Embryonic facial prominence (tissue), 1 donor: Measurements from ENCODE around the gene DEPDC1.
"Not testable (repeated sequence)": the region's sequence is repeated elsewhere in the genome, so short reads cannot be mapped to it uniquely, and the experiment has no call there.

Experiments used
- DNase-seq: peaks from one replicate; pipeline ENCODE4 v3.0.0-alpha.2; 2016; ENCODE audit errors: extremely low spot score

DEPDC1 gene

GRCh38 chr1:68478662-68479061 is 18.2 kb downstream of the DEPDC1 start:
- DNase-seq = no peak

DNA sequence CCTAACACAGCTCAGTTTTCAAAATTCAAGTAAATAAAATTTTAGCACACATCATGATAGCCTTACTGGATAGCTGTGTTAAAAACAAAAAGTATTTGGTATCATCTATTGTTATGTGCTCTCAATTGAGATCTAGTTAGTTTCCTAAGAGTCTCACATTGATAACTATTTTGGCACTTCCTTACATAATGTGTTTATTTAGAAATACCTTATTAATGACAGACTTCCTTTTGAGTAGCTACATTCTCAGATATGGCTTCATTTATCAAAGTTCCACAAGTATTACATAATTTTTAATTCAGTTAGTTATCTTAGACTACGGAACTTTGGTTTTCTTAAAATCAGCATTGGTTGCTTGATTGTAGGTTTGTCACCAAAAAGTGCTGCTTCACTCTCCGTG is 20.3 kb downstream of the DEPDC1 start:
- DNase-seq = not testable (repeated sequence)

DNA sequence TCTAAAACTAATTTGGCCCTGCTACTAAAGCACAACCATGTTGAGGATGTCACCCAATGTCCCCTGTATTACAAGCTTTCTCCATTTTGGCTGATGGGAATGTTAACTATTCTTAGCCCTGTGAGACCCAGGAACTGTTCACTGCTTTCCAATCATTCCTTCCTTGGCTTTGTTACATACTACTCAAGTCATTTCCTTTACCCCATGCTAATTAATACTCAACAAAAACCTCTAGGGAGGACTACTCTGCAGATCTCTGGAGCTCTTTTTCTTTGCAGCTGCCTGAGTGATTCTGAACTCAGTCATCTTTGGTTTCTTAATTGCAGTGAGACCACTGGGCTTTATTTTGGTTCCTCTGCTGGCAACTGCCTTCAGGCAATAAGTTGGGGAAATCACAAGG is 23.8 kb downstream of the DEPDC1 start:
- no peak for DNase-seq

- no peak for DNase-seq
Measured at GRCh38 chr1:68470388-68470970, 26.4 kb downstream of the DEPDC1 start.

- no peak for DNase-seq
Measured at GRCh38 chr1:68464891-68465290, 32.0 kb downstream of the DEPDC1 start.

- no peak for DNase-seq
Measured at GRCh38 chr1:68460935-68461334, 35.9 kb downstream of the DEPDC1 start.

DNA sequence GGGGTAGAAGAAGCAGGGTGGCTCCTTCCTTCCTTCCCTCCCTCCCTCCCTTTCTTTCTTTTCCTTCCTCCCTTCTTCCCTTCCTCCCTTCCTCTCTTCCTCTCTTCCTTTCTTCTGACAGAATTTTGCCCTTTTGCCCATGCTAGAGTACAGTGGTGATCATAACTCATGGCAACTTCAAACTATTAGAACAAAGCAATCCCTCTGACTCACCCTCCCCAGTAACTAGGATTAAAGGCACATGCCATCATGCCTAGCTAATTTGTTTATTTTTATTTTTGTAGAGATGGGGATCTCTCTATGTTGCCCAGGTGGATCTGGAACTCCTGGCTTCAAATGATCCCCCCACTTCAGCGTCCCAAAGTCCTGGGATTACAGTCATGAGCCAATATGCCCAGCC is 37.1 kb downstream of the DEPDC1 start:
- no peak for DNase-seq

- no peak for DNase-seq
Measured at GRCh38 chr1:68459091-68459490, 37.8 kb downstream of the DEPDC1 start.

- DNase-seq = no peak
Measured at GRCh38 chr1:68456202-68456601, 40.7 kb downstream of the DEPDC1 start.

- no peak for DNase-seq
Measured at GRCh38 chr1:68454534-68454933, 42.3 kb downstream of the DEPDC1 start.

DNA sequence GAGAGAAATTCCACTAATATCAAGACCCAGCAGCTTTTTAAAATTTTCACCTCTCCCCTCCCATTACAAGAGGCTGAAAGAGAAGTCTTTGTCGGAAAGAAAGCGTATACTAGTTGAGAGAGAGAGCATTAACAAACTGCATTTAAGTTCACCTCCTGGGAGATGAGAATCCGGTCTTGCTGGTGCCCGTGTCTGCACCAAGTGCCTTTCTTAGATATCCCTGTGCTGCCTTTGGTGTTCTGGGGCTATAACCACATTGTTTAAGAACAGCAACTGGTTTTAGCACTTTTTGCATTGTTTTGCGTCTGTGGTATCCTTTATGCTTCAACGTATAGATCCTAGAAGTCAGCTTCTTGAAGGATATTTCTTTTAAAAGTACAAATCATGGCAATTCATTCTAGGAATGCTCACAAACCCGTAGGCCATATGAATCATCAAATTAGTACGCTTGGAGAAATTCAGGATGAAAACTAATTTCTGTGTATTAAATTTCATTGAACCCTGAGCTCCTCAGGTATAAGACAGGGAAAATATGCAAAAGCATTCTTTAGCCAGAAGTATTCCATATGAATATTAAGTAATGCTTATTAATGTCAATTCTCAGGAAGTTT is 43.7 kb downstream of the DEPDC1 start:
- DNase-seq = no peak

GRCh38 chr1:68449901-68450300 is 47.0 kb downstream of the DEPDC1 start, which contains the start of gene RPE65:
Gene RPE65, minus strand, starts transcription at chr1:68449954. Its CDS starts 49 bp downstream, at chr1:68449905.
- DNase-seq = no peak

- DNase-seq = no peak
Measured at GRCh38 chr1:68448365-68448764, 48.5 kb downstream of the DEPDC1 start.

GRCh38 chr1:68445709-68446108 is 51.2 kb downstream of the DEPDC1 start:
- no peak for DNase-seq

DNA sequence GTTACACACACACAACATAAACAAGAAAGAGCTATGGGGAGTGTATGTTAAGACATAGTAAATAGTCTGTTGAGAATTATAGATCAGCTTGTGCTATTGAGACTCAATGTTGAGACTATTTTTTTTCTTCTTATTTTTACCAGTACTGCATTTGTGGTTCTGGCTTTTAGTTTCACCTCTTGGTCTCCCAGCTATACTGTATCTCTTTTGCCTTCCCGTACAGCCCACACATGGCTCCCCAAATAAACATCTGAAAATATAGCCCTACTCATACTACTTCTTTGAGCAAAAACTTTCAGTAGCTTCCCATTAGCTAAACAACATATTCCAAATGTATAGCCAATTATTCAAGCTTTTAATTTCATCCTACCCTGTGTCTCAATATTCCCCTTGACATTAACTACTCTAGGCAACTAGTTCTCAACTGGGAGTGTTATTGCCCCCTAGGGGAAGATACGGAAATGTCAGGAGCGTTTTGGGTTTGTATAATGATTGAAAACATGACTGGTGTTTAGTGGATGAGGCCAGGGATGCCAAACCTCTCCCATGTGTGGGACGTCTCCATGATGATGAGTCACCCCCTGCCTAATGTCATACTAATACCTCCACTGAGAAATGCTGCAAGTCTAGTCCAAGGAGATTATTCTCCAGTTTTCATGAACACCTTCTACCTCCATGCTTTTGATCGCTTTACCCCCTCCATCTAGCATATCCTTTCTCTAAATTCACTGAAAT is 53.9 kb downstream of the DEPDC1 start:
- no peak for DNase-seq

DNA sequence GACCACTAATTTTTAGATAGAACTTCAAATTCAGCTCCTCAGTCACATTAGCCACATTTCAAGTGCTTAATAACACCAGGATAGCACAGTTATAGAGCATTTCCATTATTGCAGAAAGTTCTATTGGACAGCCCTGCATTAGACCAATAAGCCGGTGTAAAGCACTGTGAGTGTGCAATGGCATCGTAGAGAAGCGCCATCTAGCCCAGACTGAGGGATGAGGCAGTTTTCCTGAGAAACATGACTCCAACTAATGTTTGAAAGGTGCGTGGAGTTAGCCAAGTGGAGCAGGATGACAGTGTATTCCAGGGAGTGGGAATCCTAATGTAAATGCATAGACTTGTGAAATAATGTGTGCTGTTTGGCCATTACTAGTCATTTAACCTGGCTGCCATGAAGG is 54.9 kb downstream of the DEPDC1 start:
- no peak for DNase-seq

DNA sequence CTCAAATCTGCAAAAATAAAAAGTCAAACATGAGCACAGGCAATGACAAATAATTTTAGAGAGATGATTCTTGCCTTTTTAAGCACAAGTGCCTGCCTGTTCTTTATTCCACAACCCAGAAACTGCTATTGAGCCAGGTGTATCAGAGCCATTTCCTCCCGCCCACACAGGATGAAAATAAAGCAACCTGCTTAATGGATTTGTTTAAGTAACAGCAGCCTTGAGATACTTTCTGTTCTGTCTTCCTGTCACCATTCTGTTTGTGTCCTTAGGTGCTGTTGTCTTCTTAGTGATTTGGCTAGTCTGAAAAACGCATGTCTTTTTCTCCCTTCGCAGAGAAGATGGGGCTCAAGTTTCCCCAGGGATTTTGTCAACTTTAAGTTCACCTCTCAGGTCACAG is 58.6 kb downstream of the DEPDC1 start:
- no peak for DNase-seq

DNA sequence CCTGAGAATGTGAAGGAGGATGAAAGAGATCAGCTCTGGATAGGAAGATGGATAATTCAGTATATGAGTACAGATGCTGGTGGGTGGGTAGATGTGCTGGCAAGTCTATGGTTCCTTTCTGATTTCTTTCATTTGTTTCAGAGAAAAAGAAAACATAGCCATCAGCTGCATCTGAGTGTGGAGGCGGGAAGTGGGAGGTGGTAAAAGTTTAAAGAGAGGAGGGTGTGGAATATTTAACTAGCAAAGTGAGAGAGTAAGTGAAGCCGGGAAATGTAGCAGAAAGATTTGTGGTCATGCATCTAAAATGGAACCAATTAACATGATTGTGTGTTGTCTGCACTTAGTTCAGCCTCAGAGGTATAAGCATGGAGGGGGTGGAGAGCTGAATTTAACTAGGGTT is 63.5 kb downstream of the DEPDC1 start:
- no peak for DNase-seq

- no peak for DNase-seq
Measured at GRCh38 chr1:68431076-68431475, 65.8 kb downstream of the DEPDC1 start.

DNA sequence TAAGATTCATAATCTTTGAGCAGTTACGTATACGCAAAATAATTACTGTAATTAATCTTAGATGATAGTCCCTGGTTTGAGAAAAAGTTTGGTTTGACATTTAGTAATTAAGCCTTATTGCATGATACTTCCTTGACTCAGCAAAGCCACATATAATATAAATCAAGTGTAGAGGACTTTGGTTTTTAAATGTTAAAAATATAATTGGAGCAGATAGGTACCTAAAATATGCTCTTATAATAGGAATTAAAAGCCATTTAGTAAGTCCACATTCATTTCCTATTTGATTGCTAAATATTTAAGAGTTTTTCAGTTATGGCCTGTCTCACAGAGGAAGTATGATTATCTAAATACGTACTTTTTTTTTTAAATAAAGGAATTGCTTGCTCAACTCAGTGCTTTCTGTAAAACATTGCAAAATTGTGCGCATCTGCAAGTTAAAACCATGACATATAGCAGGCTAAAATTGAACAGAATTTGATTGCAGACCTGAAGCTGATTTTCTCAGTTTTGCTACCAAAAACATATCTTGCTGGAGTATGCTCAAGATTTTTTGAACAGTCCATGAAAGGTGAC is 67.6 kb downstream of the DEPDC1 start:
- DNase-seq = no peak

DNA sequence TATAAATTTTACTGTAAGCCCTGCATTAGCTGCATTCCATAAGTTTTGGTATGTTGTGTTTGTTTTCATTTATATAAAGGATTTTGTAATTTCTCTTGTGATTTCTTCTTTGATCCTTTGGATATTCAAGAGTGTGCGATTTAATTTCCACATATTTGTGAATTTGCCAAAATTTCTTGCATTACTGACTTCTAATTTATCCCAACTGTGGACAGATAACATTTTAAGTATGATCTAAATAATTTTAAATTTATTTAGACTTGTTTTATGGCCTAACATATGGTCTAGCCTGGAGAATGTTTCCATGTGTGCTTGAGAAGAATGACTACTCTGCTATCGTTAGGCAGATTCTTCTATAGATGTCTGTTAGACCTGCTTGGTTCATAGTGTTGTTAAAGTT is 70.3 kb downstream of the DEPDC1 start:
- DNase-seq = no peak
